ENCODE data around the gene GID4.

The GID4 gene

GRCh38 chr17:18101828-18102227 is 62.6 kb downstream of the GID4 start:
- no peak for DNase-seq (ENCODE audit: low read depth in 2 of 2)

DNA sequence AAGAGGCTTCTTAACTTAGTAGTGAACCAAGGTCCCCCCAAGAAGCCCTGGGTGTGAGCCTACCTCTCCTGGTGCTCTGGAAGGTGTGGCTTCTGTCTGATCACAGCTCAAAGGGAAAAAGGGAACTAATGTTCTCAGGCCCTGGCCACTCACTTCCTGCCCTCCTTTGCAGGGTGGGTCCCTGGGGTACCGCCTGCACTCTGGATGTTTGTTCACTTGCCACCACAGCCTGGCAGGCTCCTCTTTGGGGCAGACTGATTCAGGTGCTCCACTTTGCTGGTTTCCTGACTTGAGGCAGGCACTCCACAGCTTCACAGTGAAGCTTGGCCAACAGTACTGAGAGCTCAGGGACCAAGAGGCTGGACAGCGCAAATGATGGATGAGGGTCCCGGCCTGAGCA is 63.4 kb downstream of the GID4 start:
- no peak for DNase-seq (ENCODE audit: low read depth in 2 of 2)

DNA sequence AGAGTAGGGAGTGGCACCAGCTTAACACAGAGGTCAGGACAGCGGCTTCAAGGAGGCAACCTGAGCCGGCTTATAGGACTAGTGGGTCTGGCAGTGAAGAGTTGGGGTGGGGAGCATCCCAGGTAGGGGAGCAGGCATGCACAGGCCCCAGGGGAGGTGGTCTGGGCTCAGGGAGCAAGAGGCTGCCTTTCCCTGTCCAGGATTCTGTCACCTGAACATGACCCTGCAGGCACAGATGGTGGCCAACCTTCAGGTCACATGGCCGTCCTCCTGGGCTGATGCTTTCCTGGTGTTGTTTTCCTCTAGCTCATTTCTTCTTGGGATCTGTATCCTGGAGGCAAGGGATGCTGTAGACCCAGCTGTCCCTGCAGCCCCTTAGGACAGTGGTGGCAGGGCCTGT is 65.8 kb downstream of the GID4 start:
- no peak for DNase-seq (ENCODE audit: low read depth in 2 of 2)

DNA sequence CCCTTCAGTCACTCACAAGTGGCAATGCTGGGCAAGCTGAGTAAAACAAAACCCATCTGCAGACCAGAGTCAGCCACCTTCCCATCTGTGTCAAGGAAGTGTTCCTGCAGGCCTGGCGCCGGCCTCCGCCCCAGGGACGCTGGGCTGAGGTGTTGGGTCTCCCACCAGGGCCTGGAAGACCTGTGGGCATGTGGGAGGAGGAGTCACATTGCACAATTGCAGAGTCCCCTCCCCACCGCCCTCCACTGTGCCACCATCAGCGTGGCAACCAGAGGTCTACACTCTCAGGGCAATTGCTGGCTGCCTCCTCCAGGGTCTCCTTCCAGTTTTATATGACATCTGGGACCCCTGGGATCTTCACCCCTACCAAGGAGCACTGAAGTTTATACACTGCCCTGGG is 66.4 kb downstream of the GID4 start:
- DNase-seq (ENCODE audit: low read depth in 2 of 2): no peak

DNA sequence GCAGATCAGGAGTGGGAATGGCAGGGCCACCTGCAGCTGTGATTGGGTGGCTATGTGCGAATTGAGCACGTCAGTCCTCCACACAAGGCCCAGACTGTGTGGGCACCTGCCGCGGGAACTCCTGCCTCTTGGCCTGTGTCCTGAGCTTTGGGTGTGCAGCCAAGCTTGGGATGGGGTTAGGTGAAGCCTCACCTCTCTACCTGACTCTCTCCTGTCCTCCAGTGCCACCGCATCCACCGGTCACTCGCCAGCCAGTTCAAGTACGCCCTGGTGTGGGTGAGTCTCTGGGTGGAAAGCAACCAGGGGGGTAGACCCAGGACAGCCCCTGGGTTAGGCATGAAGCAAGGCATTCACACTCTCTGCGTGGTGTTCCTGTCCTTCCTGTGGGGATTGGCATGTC is 67.0 kb downstream of the GID4 start:
- DNase-seq (ENCODE audit: low read depth in 2 of 2): no peak

DNA sequence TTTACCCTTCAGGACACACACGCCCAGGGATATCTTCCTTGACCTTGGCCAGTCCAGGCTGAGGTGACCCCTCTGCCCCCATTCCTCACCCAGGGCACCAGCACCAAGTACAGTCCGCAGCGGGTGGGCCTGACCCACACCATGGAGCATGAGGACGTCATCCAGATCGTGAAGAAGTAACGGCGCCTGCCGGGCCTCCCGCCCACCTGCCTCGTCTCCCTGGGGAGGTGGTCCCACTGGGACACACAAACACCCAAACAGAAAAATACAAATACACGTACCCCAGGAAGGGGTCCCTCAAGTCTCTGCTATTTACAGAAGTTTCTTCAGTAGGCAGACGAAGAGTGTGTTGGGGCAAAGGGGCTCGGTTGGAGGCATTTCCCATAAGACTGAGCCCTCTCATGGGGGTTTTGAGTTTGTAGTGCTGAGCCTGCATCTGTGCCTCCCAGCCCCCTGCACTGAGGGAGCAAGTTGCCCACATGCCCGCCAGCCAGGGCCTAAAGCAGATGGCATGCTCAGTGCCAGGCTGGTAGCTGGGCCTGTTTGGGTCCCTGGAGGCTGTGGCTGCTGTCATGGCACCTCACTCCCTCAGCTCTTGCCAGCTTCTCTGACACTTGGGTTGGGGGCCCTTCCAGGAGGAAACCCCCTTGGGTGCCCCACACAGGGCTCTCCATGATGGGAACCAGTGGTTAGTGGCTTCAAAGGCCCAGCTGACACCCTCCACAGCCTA is 68.0 kb downstream of the GID4 start:
- DNase-seq (ENCODE audit: low read depth in 2 of 2): no peak

- no peak for DNase-seq (ENCODE audit: low read depth in 2 of 2)
Observed at GRCh38 chr17:18107971-18108370, 68.8 kb downstream of the GID4 start.

GRCh38 chr17:18108401-18109312 is 69.4 kb downstream of the GID4 start, which contains the start of gene MYO15A:
Gene MYO15A (plus strand): TSS chr17:18108756. CDS start chr17:18118801, 10,045 bp downstream.
- DNase-seq (ENCODE audit: low read depth in 2 of 2): no peak

DNA sequence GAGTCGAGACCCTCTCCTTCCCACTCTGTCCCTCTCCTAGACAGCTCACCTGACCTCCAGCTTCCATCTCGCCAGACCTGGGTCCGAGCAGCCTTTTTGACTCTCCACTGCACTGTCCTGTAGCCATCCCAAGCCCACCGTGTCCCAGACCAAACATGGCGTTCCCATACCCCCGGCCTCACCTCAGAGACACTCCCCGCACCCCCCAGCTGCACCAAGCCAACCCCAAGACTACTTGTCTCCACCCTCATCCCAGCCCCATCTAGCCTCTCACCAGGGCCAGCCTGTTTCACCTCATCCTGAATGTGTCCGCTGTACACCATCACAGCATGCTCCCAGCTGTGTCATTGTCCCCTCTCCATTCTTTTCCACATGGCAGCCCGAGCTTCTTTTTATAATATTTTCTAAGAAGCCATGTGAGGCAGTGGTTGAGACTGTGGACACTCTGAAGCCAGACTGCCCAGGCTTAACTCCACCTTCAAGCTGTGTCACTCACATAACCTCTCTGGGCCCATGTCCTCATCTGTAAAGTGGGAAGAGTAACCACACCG is 70.8 kb downstream of the GID4 start:
- DNase-seq (ENCODE audit: low read depth in 2 of 2): no peak

GRCh38 chr17:18110636-18111145 is 71.5 kb downstream of the GID4 start:
- no peak for DNase-seq (ENCODE audit: low read depth in 2 of 2)

GRCh38 chr17:18111330-18111971 is 72.2 kb downstream of the GID4 start:
- no peak for DNase-seq (ENCODE audit: low read depth in 2 of 2)

DNA sequence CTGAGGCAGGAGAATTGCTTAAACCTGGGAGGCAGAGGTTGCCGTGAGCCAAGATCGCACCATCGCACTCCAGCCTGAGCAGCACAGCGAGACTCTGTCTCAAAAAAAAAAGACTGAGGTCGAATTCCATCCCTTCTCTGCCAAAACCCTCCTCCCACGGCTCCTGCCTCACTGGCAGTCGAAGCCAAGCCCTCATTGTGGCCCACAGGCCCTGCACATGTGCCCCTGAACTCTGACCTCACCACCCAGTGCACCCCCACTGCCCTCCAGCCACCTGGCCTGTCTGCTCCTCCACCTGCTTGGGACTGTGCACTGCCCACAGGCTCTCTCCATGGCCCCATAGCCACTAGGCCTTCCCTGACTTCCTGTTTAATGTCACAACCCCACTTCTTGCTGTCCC is 76.3 kb downstream of the GID4 start:
- no peak for DNase-seq (ENCODE audit: low read depth in 2 of 2)

GRCh38 chr17:18116078-18116477 is 76.9 kb downstream of the GID4 start:
- no peak for DNase-seq (ENCODE audit: low read depth in 2 of 2)

- DNase-seq (ENCODE audit: low read depth in 2 of 2): no peak
Observed at GRCh38 chr17:18117533-18117932, 78.3 kb downstream of the GID4 start.

All from stimulated activated CD8-positive, alpha-beta memory T cell treated with anti-CD3 and anti-CD28 coated beads, Interleukin-2, amount 100 ng/mL, for 48 hours (primary cell).